ENCODE results near the gene PTPN3. TPM values are rescaled to one million over a fixed set of nuclear protein-coding genes. Genes with fewer than 3 reads are reported as not detected.
A peak's percentile ranks its signal among the peaks of the same experiment; 100 is the strongest.

PTPN3 gene
- total RNA-seq, 1 donor from 2014 or later = 5.9 TPM

GRCh38 chr9:109454041-109454440 is 44.1 kb downstream of the PTPN3 start:
- no peak for DNase-seq

- DNase-seq = no peak
Measured at GRCh38 chr9:109453210-109453842, 44.8 kb downstream of the PTPN3 start.

- DNase-seq = no peak
Measured at GRCh38 chr9:109452761-109453160, 45.3 kb downstream of the PTPN3 start.

GRCh38 chr9:109451311-109452025 is 46.6 kb downstream of the PTPN3 start:
- no peak for DNase-seq

GRCh38 chr9:109450346-109450745 is 47.8 kb downstream of the PTPN3 start:
- DNase-seq = no peak

GRCh38 chr9:109449036-109449798 is 48.9 kb downstream of the PTPN3 start:
- DNase-seq = peak; percentile 42

GRCh38 chr9:109448223-109448622 is 49.9 kb downstream of the PTPN3 start:
- DNase-seq = no peak

GRCh38 chr9:109447329-109448076 is 50.6 kb downstream of the PTPN3 start:
- DNase-seq = no peak

GRCh38 chr9:109444771-109445320 is 53.3 kb downstream of the PTPN3 start:
- no peak for DNase-seq

- DNase-seq = no peak
Measured at GRCh38 chr9:109442716-109443115, 55.4 kb downstream of the PTPN3 start.

- no peak for DNase-seq
Measured at GRCh38 chr9:109441296-109441695, 56.8 kb downstream of the PTPN3 start.

- DNase-seq = peak; percentile 75
Measured at GRCh38 chr9:109440797-109441287, 57.3 kb downstream of the PTPN3 start.

- DNase-seq = no peak
Measured at GRCh38 chr9:109440117-109440515, 58.0 kb downstream of the PTPN3 start.

GRCh38 chr9:109439378-109440116 is 58.6 kb downstream of the PTPN3 start:
- DNase-seq = no peak

- DNase-seq = no peak
Measured at GRCh38 chr9:109437286-109437685, 60.8 kb downstream of the PTPN3 start.

GRCh38 chr9:109436071-109436470 is 62.0 kb downstream of the PTPN3 start:
- DNase-seq = no peak

- no peak for DNase-seq
Measured at GRCh38 chr9:109433476-109433875, 64.6 kb downstream of the PTPN3 start.

- no peak for DNase-seq
Measured at GRCh38 chr9:109430231-109430630, 67.9 kb downstream of the PTPN3 start.

- DNase-seq = no peak
Measured at GRCh38 chr9:109428854-109429253, 69.3 kb downstream of the PTPN3 start.

- no peak for DNase-seq
Measured at GRCh38 chr9:109427886-109428285, 70.2 kb downstream of the PTPN3 start.

Measured in tongue (tissue), 2 donors.